Measurements from ENCODE around the gene LITAF.

GRCh38 chr16:11586378-11586855 lies 302 bp downstream of the LITAF start:
- TF ChIP-seq ZNF274 (IDR thresholded peaks at IDR 0.05; ENCODE audit: low read depth, low read length) (no peak), YY1 (IDR thresholded peaks at IDR 0.05; ENCODE audit: insufficient read depth, insufficient read length) (no peak), SUZ12 (IDR thresholded peaks at IDR 0.05; ENCODE audit: extremely low read depth, insufficient read depth, insufficient read length) (no peak)
